ENCODE results near the gene CD274.
A peak's percentile ranks its signal among the peaks of the same experiment; 100 is the strongest.
"Not testable (repeated sequence)": the region's sequence is repeated elsewhere in the genome, so short reads cannot be mapped to it uniquely, and the experiment has no call there.

CD274 gene

DNA sequence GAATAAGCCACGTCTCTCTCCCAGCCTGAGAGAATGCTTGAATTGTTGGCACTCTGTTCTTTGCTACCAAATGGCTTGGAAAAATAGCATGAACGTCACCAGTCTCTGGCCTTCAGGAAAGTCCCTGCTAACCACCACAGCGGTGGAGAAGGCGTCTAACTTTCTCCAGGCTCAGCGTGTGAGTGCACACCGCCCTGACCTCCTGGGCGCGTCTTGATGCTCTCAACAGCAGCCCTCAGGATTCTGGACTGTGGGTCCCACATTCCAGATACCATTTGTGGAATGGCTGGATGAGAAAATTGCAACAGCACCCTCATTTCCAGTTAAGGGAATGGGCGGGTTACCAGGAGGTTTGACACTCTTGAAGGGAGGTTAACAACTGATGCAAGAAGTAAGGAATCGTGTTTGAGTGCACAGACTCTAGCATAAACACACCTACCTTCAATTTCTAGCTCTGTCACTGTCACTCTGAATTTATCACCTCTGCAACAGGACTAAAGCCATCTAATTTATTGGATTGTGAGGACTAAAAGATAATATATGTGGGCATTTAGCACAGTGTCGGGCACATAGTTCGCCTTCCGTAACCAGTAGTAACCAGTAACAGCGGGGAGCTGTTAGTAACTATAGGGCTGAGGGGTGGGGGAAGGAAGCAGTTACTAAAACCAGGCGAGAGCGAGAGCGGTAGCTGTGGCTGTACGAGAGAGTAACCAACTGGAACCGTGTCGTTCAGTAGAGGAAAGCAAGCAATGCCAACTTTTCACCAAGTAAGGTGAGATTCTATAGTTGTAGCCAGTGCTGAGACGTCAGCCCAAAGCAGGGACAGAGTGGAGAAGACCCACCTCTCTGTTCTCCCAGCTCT lies 11.8 kb upstream of the CD274 start:
- DNase-seq, result no peak

DNA sequence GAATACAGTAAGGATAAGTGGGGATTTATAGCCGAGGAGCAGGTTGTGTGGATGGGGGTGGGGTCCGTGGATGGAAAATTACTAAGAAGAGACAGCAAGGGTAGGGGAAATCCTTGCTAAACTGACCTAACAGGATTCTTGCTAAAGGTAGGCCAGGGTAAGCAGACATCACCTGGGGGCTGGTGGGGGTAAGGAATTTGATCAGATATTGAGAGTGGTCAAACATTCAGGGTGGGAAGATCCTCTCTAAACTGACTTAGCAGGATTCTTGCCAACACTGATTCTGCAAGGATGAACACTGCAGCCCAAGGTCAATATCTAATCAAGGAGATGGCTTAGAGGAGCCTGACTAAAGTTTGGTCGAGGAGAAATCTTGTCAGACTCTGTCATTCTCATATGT lies 9.9 kb upstream of the CD274 start:
- no peak for DNase-seq

DNA sequence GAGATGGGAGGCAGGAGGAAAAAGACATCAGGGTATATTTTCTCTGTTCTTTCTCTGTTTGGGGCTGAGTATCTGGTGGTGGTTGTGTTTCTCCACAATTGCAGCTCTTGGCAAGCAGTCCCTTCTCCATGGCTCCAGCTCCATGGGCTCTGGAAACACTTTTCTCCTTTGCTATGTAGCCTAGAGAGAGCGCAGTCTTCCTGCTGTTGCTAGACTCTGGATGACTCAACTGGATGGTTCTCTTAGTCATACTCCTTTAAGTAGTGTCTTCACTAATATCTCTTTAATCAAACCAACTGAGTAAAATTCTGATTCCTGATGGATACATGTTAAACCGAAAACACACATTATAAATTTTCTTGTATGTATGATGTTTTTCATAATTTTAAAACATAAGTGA lies 9.3 kb upstream of the CD274 start:
- DNase-seq, result no peak

DNA sequence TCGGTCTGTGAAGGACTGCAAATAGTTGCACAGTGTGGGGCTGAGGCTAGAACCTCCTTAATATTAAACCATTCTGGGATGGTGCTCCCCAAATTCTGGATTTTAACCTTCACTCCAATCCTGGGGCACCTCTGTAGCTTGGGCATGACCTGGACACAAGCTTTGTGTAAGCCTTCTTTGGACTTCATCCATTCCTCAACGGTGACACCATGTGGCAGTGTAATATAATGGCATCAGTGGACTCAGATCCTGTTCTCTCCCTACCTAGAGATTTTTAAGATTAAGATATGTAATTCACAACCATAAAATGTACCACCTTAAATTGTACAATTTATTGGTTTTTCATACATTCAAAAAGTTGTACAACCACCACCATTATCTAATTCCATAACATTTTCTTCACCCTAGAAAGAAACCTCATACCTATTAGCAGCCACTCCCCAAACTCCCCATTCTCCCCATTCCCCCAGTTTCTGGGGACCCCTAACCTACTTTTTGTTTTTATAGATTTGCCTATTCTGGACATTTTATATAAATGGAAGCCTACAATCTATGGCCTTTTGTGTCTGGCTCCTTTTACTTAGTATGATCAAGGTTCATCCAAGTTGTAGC lies 7.8 kb upstream of the CD274 start:
- DNase-seq, result no peak

DNA sequence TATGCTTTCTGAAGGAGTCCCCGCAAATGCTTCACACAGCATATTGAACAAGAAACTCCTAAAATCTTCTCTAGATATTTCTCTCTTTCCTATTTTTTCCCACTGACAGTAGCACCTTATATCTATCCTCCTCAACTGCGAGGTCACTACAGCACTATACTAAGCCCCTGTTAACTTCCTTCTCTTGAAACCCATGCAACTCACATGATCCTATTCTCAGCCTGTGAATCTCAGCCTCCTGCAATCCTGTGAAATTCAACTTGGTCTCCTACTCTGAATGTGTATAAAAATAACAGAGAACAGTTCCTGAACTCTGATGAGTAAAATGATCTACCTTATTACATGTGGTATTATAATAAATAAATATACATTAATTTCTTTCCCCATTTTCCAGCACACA lies 6.5 kb upstream of the CD274 start:
- no peak for DNase-seq

DNA sequence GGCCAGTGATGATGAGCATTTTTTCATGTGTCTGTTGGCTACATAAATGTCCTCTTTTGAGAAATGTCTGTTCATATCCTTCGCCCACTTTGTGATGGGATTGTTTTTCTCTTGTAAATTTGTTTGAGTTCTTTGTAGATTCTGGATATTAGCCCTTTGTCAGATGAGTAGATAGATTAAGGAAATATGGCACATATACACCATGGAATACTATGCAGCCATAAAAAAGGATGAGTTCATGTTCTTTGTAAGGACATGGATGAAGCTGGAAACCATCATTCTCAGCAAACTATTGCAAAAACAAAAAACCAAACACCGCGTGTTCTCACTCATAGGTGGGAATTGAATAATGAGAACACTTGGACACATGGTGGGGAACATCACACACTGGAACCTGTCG lies 5.2 kb upstream of the CD274 start:
- not testable (repeated sequence) for DNase-seq

DNA sequence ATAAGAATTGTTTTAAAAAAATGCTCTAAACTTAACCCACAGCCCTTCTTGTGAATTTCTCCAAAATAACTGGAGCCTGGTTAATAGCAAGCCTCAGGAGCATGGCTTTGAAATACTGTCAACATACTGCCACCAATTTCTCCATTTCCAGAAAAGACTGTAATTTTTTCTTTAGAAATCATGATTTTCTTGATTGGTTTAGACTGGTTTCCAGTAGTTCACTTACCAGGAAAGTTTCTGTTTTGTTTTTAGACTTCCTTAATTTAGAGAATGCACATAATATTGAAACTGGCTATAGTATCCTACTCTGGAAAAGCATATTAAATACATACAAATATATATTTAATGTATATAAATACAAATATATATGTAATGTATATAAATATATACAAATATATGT lies 4.5 kb upstream of the CD274 start:
- DNase-seq, result no peak

DNA sequence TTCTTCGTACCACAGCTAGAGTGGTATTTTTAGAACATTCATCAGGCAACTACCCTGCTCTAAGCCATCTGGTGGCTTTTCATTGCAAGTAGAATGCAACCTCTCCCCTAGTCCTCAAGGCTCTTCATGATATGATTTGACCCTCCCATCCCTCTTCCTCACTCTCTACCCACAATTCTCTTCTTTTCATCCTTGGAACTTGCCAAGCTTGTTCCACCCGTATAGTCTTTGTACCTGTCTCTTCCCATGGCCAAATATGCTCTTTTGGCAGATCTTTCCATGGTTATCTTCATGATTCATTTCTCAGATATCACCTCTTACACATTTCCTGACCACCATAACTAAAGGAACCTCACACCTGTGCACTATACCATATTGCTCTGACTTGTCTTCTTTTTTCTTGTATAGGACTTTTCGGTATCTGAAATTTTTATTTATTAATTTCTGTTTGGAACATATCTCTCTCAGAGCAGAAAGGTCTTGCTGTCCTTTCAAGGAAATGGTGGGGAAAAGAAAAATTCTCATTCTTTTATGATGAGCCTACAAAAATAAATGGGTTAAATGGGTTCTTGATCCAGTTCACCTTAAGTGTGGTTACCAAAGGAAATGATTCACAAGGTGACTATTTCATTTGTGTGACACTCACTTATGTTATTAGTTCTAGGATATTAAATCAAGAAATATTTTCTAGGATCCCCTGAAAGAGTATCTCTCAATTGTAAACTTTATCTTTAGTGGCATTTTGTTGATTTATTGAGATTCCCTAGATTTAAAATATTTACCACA lies 3.7 kb upstream of the CD274 start:
- DNase-seq, result no peak

DNA sequence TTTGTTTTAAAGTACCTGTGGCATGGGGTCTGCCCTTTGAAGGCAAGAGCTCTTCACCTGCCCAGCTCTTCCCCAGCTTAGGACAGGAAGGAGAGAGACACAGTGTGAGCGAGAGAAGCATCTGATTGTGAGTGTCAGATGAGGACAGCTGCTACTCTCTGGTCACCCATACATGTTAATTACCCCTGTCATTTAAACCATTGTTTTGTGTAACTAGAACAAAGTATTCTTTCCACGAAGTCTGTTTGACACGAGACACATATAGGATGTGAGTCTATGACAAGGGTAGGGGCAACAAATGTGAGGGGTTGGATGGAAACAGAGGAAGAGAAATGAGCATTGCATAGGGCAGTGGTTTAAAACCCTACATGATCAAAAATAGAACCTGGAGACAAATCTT lies 3.0 kb upstream of the CD274 start:
- DNase-seq, result no peak

DNA sequence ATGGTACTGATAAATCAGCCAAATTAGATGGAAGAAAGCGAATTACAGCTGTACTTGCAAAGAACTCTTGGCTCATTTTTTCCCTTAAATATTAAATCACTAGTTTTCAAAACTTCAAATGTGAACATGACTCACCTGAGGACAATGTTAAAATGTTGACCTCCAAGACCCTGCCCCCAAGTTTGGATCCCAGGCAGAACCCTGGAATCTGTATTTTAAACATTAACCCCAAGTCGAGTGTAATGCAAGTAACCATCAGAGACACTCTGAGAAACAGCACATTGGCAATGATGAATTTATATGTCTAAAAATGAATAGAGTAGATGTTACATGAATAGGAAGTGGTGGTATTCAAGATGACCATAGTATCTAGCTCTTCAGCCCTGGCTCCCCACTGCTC lies 2.3 kb upstream of the CD274 start:
- DNase-seq, result no peak

DNA sequence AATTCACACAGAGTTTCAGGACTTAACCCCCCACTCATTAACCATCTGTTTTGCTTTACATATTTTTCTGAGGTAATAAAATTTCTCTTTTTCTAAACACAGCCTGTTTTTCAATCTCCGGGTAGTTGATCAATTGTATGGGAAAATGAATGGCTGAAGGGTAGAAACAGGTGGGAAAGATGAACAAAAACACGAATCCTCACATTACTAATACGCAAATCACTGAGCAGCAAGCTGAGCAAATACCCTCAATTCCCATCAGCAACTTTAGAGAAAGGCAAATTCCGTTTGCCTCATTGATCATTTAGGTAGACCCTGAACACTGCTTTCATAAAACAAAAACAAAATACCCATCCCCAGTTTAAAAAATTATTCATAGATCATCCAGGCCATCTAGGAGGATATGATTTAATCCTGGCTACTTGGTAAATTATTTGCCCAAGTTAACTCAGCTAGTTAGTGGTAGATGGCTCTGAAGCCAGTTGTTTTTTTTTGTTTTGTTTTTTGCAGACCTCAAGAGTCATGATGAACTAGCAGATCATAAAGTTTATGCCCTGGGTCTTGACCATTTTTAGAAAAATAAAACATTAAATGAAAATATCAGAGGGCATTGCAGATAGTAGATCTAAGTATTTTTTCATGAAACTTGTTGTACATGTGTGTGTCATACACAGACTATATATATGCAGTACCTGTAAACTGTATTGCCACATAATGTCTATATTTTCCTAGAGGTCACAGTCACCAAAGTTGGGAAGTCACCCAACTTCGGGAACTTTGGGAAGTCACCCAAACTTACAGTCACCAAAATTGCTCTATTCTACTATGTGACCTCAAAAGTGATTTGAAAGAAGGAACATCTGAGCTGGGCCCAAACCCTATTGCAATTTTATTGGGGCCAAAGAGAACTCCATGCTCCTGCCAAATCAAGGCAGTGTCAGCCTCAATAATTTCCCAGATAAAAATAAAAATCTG lies 1.6 kb upstream of the CD274 start:
- DNase-seq, result no peak

DNA sequence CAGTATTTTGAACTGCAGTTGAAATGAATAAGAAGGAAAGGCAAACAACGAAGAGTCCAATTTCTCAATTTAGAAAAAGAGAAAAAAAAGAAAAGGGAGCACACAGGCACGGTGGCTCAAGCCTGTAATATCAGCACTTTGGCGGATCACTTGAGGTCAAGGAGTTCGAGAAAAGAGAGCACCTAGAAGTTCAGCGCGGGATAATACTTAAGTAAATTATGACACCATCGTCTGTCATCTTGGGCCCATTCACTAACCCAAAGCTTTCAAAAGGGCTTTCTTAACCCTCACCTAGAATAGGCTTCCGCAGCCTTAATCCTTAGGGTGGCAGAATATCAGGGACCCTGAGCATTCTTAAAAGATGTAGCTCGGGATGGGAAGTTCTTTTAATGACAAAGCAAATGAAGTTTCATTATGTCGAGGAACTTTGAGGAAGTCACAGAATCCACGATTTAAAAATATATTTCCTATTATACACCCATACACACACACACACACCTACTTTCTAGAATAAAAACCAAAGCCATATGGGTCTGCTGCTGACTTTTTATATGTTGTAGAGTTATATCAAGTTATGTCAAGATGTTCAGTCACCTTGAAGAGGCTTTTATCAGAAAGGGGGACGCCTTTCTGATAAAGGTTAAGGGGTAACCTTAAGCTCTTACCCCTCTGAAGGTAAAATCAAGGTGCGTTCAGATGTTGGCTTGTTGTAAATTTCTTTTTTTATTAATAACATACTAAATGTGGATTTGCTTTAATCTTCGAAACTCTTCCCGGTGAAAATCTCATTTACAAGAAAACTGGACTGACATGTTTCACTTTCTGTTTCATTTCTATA lies 602 bp upstream of the CD274 start:
- no peak for DNase-seq

DNA sequence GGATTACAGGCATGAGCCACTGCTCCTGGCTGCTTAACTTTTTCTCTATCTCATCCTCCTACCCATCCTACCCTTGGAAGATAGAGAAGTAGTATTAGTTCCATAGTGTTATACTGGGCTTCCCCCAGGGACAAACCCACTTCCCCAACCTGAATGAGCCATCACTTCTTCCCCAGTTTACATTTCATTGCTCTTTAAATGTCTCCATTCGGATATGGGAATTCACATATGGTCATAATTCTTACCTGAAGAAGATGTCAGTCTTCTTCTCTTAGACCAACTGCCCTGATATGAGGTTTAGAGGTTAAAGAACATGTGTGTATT lies 1.9 kb downstream of the CD274 start:
- no peak for DNase-seq

DNA sequence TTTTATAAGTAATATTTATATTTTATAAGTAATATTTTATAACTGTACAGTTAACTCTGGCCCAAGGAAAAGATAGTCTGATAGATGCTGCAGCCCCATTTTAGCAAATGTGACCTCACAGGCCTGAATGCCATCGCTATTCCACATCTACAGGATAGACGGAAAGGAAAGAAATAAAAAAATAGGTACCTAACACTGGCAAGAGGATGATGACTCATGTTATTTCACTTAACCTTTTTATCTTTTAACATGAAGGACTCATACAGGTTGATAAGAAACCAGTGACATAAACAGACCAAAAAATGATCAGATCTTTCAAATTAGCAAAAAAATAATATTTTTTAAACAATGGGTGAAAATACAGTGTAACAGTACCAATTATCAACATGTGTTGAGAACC lies 2.7 kb downstream of the CD274 start:
- DNase-seq, result no peak

DNA sequence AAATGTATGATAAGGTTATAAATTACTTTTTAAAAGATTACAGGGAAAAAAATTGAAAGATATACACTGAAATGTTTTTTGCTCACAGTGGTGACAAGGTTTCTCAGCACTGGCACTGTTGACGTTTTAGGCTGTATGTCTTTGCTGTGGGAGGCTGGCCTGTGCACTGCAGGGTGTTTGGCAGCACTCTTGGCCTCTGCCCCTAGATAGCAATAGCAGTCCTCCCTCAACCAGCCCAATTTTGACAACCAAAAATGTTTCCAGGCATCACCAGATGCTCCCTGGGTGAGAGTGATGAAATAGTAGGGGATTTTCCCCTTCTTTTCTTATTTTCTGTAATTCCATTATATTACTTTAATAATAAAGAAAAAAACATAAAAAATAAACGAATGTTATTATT lies 3.3 kb downstream of the CD274 start:
- no peak for DNase-seq

DNA sequence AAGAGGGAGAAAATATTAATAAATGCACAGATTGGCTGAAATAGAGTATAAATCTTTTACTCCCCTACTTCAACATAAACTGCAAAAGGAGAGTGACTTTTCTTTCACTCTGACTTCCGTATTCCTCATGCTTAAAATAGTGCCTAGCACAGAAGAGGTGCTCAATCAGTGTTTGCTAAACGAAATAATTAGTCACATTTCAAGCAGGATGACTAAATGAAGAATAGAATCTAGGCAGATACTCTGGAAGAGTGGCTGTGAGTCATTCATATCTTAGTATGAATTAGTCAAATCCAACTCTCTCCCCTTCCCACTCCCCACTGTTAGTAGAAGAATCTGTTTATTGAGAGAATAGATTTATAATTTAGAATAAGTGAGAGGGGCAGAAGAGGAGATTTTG lies 4.8 kb downstream of the CD274 start:
- DNase-seq, result no peak

DNA sequence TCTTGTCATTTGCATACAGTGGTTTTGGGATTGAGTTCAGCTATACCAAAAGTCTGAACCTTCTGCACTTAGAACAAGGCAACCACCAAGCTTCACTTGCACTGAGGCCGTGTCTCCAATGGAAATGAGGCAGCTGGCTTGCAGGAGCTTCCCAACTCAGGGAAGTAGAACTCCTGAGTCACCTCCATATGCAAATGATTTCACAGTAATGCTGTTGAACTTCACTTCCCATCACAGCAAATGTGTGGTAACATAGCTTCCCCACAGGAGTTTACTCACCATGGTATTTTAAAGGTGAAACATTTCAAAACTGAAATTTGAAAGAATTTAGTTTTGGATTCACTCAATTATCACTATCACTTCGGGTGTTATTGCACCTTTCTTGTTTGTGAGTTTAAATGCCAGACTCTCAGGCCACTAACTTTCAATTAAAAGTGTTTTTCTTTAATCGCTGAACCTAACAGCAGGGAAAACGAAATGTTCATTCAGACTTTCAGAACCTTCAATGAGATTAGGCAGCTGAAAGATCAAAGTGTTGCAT lies 9.0 kb downstream of the CD274 start:
- peak; percentile 70 for DNase-seq

DNA sequence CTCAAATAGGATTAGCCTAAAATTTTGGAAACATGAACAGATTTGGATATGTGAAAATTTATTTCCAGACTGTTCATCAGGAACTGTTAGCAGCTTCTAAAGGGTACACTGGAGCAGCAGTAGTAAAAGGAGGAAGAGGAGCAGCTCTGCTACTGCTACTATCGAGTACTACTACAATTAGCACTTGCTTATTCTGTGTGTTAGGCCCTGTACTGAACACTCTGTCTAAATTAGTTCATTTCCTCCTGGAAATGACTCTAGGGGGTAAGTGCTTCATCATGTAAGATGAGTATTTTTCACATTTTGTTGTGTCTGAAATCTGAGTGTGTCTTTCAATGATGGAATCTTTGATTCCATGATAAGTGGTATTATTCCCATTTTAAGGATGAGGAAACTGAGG lies 9.8 kb downstream of the CD274 start:
- DNase-seq, result no peak

DNA sequence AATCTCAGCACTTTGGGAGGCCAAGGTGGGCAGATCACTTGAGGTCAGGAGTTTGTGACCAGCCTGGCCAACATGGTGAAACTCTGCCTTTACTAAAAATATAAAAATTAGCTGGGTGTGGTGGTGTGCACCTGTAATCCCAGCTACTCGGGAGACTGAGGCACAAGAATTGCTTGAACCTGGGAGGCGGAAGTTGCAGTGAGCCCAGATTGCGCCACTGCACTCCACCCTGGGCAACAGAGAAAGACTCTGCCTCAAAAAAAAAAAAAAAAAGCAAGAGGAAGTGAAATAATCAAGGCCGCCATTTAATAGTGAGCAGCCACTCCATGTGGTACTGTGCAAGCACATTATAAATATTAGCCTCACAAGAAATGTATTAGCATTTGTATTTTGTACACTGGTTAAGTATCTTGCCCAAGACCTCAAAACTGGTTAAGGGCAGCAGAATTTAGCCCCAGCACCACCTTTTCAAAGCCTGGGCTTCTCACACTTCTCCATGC lies 14.5 kb downstream of the CD274 start:
- not testable (repeated sequence) for DNase-seq

DNA sequence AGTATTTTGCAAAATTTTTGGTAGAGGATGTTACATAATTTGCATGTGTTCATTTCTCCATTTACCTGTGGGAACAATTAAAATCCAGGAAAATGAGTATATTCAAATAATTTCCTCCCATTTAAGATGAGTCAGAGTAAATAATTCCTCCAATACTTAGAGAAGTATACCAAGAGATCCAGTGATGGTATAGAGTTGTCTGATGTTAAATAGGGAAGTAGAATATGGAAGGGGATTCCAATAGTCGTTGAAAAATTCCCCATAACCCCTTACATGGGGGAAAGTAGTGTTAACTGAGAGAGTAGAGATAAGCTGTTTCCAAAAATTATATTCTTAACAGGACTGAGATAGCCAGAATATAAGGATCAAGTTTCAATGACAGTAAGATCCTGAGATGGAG lies 15.7 kb downstream of the CD274 start:
- no peak for DNase-seq

DNA sequence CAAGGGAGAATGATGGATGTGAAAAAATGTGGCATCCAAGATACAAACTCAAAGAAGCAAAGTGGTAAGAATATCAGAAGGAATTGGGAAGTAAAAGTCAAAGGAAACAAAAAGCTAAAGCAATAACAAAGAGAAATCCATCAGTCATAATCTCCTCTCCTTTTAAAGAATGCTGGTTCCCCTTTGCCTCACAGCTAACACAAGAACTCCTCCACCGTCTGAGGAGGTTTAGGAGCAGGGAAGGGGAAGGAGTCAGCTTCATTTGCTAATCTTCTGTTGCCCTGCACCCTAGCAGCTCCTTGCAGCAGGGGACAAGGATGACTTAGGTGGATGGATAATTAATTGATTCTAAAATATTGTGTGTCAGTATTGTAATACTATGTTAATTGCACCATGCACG lies 16.4 kb downstream of the CD274 start:
- no peak for DNase-seq

DNA sequence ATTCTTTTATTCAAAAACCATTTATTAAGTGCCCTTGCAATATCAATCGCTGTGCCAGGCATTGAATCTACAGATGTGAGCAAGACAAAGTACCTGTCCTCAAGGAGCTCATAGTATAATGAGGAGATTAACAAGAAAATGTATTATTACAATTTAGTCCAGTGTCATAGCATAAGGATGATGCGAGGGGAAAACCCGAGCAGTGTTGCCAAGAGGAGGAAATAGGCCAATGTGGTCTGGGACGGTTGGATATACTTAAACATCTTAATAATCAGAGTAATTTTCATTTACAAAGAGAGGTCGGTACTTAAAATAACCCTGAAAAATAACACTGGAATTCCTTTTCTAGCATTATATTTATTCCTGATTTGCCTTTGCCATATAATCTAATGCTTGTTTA lies 18.5 kb downstream of the CD274 start:
- no peak for DNase-seq
